ENCODE results near the gene ARPP19. TPM values are rescaled to one million over a fixed set of nuclear protein-coding genes. Genes with fewer than 3 reads are reported as not detected.
"Not testable (repeated sequence)": the region's sequence is repeated elsewhere in the genome, so short reads cannot be mapped to it uniquely, and the experiment has no call there.

ARPP19 gene
- total RNA-seq, 1 experiment from 2014 or later, result 184 TPM

DNA sequence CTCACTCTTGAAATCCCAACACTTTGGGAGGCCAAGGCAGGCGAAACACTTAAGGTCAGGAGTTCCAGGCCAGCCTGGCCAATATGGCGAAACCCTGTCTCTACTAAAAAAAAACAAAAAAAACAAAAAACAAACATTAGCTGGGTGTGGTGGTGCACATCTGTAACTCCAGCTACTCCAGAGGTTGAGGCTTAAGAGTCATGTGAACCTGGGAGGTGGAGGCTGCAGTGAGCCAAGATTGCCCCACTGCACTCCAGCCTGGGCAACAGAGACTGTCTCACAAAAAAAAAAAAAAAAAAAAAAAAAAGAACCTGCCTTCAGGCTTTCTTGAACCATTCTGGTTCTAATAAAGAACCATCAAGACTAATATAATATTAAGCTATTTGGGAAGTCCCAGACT lies 16.5 kb downstream of the ARPP19 start:
- Histone ChIP-seq H3K9me3 (no peaks in the 10 kb centered on the region), H3K27me3 (replicated peaks; ENCODE audit: control insufficient read depth, insufficient read depth, low read length) (no peaks in the 10 kb centered on the region), H3K4me3 (ENCODE audit: low read depth, low read length) (no peak overlapping the region), H3K4me1 (no peaks in the 10 kb centered on the region), H3K36me3 (ENCODE audit: control insufficient read depth, insufficient read depth, low read length) (no peaks in the 10 kb centered on the region)
- H3K4me1 Mint-ChIP-seq (ENCODE audit: low read depth, unreplicated experiment), result peaks cover 7% of the 10 kb centered on the region
- no peaks in the 10 kb centered on the region for H3K27me3 Mint-ChIP-seq (ENCODE audit: insufficient read depth, unreplicated experiment)
- intact Hi-C loops (cut with micrococcal nuclease; ENCODE audit: unreplicated experiment), result no loop called here
- ChIA-PET CTCF (no interaction called here), POLR2A (no interaction called here)
- no TSS peak for BruUV-seq (replicated peaks)
- no peak overlapping the region for H3K4me3 Mint-ChIP-seq (ENCODE audit: unreplicated experiment)
- TF ChIP-seq CTCF (IDR thresholded peaks at IDR 0.05; ENCODE audit: insufficient read depth in 1 of 2, low read depth in 1 of 2, low read length in 1 of 2, severe bottlenecking in 1 of 2, unreplicated experiment in 1 of 2), result no peak
- DNase-seq, result no peak
- H3K27ac Mint-ChIP-seq (ENCODE audit: unreplicated experiment), result no peak overlapping the region
- no peaks in the 10 kb centered on the region for H3K9me3 Mint-ChIP-seq (ENCODE audit: unreplicated experiment)
- peaks cover 39% of the 10 kb centered on the region for H3K36me3 Mint-ChIP-seq (ENCODE audit: insufficient read depth, unreplicated experiment)

GRCh38 chr15:52551762-52552161 lies 17.1 kb downstream of the ARPP19 start:
- peaks cover 6% of the 10 kb centered on the region for H3K4me1 Mint-ChIP-seq (ENCODE audit: low read depth, unreplicated experiment)
- no peak overlapping the region for H3K27ac Mint-ChIP-seq (ENCODE audit: unreplicated experiment)
- CTCF ChIA-PET, result no interaction called here
- H3K36me3 Mint-ChIP-seq (ENCODE audit: insufficient read depth, unreplicated experiment), result peaks cover 44% of the 10 kb centered on the region
- TF ChIP-seq CTCF (IDR thresholded peaks at IDR 0.05; ENCODE audit: insufficient read depth in 1 of 2, low read depth in 1 of 2, low read length in 1 of 2, severe bottlenecking in 1 of 2, unreplicated experiment in 1 of 2), result no peak
- BruUV-seq (replicated peaks), result no TSS peak
- no peaks in the 10 kb centered on the region for H3K27me3 ChIP-seq (replicated peaks; ENCODE audit: control insufficient read depth, insufficient read depth, low read length)
- intact Hi-C loops (cut with micrococcal nuclease; ENCODE audit: unreplicated experiment), result no loop called here
- no peaks in the 10 kb centered on the region for H3K4me1 ChIP-seq
- H3K4me3 ChIP-seq (ENCODE audit: low read depth, low read length), result no peak overlapping the region
- no peaks in the 10 kb centered on the region for H3K9me3 ChIP-seq
- DNase-seq, result no peak
- H3K9me3 Mint-ChIP-seq (ENCODE audit: unreplicated experiment), result no peaks in the 10 kb centered on the region
- no peaks in the 10 kb centered on the region; the same call in 1 of the 2 replicates for H3K36me3 ChIP-seq (ENCODE audit: control insufficient read depth, insufficient read depth, low read length)
- POLR2A ChIA-PET, result no interaction called here
- no peaks in the 10 kb centered on the region for H3K27me3 Mint-ChIP-seq (ENCODE audit: insufficient read depth, unreplicated experiment)
- H3K4me3 Mint-ChIP-seq (ENCODE audit: unreplicated experiment), result no peak overlapping the region

GRCh38 chr15:52551186-52551585 lies 17.6 kb downstream of the ARPP19 start:
- CTCF ChIA-PET; H3K36me3 ChIP-seq (ENCODE audit: control insufficient read depth, insufficient read depth, low read length); intact Hi-C loops (cut with micrococcal nuclease; ENCODE audit: unreplicated experiment); H3K27me3 ChIP-seq (replicated peaks; ENCODE audit: control insufficient read depth, insufficient read depth, low read length); H3K4me1 ChIP-seq; H3K9me3 ChIP-seq; H3K4me3 Mint-ChIP-seq (ENCODE audit: unreplicated experiment); POLR2A ChIA-PET; H3K9me3 Mint-ChIP-seq (ENCODE audit: unreplicated experiment); H3K4me1 Mint-ChIP-seq (ENCODE audit: low read depth, unreplicated experiment); DNase-seq; H3K27me3 Mint-ChIP-seq (ENCODE audit: insufficient read depth, unreplicated experiment); H3K4me3 ChIP-seq (ENCODE audit: low read depth, low read length); H3K27ac Mint-ChIP-seq (ENCODE audit: unreplicated experiment): not testable (repeated sequence)
- peaks cover 44% of the 10 kb centered on the region for H3K36me3 Mint-ChIP-seq (ENCODE audit: insufficient read depth, unreplicated experiment)
- TSS peak; percentile 5 for BruUV-seq (replicated peaks)

Measured in Caco-2 (cell line).